ENCODE data around the gene HDAC10.

HDAC10 gene

DNA sequence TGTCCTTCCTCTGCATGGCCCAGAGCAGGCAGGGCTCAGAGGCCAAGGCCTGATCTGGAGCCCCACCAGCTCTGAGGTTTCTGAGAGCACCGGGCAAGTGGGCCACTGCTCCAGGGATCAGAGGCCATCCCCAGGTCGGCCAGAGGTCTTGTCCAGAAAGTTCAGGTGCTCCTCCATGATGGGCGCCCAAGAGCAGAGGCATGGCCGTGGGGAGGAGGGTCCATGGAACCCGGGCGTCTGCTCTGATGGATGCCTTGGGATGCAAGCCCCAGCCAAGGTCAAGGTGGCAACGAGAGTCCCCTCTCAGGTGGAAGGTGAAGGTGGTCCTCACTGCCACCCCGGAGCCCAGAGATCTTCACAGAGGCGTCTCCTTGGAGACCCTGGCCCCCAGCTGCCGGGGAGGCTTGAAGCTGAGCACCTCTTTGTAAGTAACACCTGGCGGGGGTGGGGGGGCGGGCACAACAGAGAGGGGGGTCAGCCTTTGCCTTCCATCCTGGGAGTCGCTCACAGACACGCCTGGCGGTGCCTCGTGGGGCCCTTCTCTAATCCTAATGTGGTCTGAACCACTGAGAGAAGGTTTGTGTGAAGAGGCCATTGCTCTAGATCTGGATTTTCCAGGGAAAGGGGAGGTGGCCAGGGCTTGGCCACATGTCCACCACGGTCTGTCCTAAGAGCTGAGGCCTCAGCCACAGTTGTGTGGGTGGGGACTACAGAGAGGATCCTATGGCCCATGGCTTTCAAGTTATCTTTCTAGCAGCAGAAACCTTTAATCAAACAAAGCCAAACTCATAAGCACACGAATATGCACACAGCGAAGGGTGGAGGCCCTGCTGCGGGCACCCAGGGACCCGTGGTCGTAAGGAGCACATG, 2.2 kb upstream of the HDAC10 start:
- DNase-seq = peak; percentile 50

DNA sequence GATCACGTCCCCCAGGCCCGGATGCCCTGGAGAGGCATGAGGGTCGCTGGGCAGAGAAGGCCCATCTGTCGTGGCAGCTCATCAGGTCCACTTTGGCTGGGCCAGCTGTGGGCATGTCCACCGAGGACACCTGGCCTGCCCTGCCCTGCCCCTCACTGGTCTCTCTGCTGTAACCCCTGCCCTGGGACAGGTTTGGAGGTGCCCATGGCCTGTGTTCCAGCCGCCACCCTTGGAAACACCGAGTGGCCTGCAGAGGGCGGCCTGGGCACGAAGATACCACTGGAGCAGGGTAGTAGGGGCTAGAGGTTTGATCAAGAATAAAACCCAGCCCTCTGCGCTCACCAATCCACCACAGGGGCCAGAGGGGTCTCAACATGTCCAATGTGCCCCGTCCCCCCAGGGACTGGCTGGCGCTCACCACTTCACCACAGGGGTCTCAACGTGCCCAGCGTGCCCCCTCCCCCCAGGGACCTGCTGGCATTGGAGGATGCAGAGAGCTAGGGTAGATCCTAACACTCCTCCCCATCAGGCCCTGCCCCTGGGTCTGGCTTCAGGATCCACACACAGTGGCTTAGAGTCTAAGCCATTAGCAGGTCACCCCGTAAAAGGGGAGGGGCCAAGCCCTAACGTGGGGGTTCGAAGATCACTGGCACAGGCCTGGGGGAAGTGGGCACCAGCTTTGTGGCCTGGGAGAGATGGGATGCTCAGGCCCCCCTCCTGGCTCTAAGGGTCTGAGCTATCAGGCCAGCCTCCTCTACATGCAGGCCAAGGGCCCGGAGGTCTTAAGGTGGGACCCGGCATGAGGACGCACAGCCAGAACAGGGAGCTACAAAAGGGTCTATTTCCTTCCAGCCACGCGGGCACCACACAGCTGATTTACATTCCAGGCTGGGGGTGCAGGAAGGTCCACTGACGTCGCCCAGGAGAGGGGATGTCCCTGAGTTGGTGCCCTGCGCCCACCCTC, 1.3 kb upstream of the HDAC10 start:
- DNase-seq = peak; percentile 54

DNA sequence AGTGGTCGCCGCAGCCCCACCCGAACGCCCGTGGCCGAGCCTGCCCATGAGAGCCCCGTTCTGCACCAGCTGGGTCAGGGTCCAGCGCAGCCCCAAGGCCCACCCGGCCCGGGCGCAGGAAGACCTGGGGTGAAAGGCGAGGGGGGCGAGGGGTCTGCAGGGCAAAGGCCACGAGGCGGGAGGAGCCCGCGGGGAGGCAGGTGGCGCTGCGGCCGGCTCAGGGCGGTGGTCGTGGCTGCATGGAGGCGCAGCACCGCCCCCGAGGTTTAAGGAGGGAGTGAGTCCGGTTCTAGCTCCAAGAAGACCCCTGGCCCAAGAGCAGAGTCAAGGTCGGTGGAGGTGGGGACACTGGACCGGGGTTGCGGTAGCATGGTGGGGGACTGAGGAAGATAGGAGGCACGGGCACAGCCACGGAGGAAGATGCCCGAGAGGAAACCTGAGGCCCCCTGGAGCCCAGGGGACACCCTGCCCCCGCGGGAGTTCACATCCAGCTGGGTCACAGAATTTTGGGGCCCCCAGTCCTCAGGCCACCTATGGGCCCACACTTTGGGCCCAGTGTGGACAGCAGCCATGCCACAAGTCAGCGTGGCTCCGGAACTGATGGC, 514 bp upstream of the HDAC10 start:
- DNase-seq = no peak

DNA sequence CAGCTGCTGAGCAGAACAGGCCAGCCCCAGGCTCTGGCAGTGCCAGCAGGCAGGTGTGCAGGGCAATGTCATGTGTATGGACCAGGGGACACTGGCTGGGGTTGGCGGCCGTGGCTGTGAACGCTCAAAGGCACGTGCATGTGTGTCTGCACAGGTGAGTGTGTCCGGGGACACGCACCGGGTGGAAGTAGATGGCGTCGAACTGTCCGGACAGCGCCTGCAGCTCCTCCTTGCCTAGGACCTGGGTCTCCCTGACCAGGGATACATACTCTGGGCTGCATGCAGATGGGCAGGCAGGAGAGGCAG, 863 bp downstream of the HDAC10 start:
- no peak for DNase-seq

DNA sequence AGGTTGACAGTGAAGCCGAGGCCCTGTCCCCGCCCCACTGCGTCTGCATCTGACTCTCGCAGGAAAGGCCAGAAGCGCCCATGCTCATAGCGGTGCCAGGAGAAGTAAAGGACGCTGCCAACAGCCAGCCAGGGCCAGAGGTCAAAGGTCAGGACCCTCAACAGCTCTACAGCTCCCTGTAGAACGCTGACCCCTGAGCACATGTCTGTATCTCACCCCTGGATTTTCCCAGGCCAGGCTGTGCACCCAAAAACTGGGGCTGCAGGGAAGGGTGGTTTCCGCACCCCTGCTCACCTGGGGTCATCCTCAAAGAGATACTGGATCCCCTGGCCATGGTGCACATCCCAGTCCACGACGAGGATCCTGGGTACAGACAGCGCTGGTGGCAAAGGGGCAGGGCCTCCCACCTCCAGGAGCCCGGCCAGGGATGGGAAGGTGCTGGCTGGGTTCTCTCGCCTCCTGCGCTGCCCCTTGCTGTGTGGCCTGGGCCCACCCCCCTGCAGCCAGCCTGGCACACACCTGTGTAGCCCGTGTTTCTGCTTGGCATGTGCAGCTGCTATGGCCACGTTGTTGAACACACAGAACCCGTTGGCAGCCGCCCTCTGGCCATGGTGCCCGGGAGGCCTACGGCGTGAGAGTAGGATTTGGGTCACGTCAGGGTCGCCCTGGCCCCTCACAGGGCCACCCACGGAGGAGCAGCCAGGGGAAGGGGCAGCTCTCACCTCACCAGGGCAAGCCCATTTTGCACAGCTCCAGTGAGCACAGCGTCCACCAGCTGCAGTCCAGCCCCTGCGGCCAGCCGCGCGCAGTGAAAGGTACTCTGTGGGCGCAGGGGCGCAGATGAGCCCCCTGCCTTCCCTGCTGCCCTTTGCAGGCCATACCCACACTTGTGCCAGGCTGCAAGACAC, 1.5 kb downstream of the HDAC10 start:
- no peak for DNase-seq

DNA sequence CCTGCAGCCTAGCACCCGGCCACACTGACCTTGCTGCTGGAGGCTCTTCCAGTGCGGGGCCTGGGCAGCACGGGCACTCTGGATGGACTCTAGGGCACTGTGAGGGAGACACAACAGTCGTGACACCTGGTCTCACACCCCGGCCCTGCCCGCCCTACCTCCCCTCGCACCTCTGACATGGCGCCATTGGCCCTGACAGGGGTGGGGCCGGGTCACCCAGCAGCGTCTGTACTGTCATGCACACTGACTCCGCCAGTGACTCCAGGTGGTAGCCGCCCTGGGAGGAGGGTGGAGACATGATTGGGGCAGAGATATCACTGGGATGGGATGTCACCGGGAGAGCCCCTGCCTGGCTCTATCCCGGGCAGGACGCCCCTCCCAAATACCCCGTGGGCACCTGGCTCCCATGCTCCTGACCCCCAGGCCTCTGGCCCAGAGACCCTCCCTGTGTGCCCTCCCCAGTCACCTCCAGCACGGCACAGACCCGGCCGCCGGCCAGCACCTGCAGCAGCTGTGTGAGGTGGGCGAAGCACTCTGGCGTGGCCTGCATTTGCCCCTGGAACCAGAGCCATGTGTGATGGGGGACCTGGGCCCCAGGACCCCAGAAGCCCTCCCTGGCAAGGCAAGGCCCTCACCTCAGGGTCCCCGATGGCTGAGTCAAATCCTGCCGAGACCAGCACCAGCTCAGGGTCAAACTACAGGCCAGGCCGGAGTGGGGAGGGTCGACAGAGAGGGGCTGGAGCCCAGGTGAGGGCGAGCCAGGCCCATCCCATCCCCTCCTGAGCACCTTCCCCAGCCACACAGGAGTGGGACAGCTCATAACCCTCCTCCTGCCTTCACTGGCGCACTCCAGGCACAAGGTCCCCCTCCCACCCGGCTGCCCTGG, 2.6 kb downstream of the HDAC10 start:
- no peak for DNase-seq

DNA sequence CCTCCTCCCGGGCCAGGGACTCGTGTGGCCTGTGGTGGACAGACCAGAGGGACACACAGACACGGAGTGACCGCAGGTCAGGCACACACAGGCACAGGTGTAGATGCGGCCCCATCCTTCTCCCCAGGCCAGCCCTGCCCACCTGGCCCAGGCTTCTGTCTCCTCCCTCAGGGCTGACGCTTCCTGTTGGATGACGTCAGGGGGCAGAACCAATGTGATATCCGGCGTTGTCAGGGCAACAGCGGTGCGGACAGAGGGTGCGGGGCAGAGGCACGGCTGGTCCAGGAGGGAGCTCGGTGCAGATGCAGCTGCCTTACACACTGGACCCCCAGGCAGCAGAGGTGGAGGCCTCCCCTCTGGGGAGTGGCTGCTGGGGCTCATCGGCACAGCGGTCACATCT, 3.3 kb downstream of the HDAC10 start:
- peak; percentile 49 for DNase-seq

DNA sequence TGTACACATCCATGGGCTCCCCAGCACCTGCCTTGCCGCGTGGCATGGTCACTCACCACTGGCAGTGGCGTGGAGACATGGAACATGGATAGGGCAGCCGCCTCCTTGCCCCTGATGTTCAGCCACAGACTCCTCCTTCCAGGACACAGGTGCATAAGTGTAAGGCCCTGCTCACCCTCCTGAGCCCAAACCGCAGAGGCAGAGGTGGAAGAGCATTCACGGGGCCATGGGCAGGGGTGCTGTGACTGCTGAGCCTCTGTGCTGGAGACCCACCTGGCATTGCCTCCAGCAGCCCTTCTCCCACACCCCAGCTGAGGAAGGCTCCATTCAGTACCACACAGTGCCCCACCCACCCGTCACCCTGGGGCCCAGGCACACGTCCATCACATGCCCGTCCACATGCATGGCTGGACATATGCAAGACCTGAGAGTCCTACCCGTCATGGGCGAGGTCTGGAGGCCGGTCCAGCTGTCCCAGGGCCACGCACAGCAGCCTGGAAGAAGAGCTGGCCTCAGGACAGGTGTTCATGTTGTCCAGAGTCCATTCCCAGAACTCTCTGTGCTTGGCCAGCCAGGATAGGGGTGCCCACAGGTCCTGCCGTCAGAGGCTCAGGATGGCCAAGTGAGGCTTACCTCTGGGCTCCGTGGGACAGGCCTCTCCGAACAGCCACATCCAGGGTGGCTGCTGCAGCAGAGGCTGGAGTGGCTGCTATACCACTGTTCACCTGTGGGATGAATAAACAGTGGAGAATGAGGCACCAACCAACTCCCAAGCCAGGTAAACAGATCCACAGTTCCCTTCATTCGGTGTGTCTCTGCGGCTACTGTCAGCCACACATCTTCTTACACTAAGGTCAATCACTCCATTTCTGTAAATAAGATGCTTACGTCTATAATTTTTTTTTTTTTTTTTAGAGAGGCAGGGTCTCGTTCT, 4.6 kb downstream of the HDAC10 start:
- DNase-seq = no peak

DNA sequence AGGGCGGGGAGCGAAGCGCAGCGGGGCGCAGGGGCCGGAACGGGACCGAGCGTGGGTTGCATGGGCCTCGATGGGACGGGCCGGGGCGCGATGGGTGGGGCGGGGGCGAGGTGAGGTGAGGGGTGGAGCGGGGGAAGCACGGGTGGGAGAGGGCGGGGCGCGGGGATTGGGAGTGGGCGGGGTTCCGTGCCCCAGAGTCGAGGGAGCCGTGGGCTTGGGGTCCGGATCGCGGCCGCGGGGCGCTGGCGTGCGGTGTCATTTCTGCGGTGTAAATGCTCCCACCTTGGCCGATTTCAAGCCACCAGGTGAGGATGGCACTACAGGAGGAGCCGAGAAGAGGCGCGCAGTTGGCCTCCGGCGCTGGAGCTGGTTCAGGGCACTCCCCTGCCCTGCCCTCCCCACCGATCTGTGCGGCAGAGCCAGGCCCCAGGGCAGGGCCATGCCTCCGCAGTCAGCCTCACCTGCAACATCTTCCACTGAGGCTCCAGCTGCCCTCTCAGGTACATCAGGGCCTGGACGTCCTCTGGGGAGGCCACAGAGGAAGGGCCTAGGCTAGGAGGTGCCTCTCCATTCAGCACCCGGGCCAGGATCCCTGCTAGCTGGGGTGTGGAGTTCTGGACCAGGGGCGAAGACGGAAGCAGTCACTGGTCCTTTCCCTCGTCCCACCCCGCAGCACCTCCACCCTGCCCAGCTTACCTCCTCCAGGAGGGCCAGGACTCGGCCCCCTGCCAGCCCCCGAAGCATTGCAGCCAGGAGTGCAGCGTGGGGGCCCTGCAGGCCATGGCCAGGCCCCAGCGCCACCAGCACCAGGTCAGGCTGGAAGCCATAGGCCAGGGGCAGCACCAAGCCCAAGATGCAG, 5.6 kb downstream of the HDAC10 start:
- no peak for DNase-seq

DNA sequence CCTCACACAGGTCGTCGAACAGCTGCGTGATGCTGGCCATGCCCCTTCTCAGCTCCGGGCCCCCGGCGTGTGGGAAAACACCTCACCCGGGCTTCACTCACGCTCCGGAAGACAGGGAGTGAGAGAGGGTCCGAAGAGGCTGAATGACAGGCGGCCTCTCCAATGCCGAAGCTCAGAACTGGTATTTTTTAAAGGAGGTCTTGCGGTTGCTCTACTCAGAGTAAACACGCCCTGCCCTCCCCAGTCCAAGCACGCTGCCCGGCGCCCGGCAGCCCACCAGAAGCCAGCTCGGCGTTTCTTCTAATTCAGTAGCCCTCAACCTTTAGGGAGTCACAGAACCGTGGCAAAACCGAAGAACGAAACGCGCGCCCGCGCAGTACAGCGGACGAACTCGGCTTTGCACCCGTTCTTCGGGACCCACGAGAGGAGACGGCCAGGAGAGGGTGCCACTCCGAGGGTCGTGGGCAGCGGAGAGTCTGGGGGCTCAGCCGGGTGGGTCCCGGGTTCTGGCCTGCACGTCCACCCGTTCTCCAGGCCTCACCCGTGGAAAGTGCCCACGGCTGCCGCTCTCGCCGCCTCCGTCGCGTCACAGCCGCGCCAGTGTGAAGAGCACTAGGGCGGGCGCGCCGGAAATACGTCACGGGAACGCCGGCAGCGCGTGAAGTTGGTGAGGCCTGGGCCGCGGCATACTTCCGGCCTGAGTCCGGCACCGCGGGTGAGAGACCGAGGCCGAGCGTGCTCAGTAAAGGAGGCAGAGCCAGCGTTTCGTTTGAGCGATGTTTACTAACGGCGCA, 6.4 kb downstream of the HDAC10 start, which contains the start of gene TUBGCP6:
Gene TUBGCP6, minus strand, starts transcription at position 604 of the 794 bp plus-strand sequence. Its CDS starts 564 bp downstream, at position 40.
- DNase-seq = peak; percentile 95

DNA sequence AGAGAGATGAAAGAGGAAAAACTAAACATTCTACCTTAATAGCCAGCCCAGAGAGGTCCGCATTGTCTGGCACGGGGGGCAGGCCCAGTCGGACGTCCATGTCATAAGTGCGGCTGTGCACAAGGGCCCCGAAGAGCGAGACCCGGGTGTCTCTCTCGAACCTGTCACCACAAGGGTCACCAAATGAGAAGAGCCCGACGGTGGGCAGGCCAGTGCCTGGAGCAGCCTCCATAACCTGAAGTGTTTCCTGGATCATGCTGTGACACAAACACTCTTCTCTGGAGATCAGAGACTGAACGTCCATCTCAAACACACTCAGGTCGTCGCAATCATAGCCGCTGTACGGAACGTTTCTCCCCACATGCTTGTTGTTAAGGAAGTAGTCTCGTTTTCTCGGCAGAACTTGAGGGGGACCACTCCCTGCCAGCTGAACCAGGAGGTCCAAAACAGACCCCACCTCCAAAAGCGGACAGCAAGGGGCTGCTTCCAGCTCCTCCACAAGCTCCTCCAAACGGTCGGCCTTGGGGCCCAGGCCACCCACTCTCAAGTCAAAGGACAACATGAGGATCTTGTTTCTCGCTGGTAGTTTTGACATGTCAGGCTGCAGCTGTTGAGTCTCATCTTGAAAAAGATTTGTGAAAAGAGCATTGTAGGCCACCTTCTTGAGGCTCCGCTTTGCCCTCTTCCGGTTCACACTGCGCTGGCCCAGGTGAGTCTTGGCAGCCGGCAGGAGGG, 7.2 kb downstream of the HDAC10 start:
- DNase-seq = no peak

DNA sequence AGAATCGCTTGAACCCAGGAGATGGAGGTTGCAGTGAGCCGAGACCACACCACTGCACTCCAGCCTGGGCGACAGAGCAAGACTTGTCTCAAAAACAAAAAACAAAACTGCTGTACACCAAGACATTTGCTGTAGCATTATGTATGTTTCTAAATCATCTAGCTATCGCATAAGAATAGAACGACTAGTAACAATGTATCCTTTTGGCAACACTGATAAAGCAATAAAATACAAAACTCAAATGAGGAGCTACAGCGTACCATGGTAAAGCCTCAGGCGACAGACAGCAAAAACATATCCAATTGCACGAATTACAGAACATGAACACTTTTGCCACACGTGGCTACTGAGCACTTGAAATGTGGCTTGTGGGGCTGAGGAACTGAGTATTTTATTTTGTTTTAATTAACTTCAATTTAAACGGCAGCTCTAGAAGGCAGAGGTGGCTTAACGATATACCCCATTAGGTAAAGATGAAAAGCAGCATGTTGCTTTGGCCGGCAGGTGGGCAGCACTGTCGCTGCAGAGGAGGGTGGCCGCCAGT, 8.6 kb downstream of the HDAC10 start:
- DNase-seq = no peak

DNA sequence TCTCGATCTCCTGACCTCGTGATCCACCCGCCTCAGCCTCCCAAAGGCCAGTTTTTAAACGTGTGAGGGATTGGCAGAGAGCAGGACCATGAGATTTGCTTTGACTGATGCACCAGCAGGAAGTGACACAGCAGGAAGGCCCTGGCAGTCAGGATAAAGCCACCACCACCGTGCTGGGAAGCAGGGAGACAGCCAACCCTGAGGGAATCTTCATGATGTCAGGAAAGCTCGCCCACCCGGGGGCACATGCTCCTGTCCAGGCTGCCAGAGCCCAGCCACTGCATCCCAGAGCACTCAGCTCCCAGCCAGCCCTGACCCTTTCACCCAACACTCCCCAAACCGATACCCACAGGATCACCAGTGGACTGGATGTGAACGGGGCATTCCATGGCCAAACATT, 12.3 kb downstream of the HDAC10 start:
- no peak for DNase-seq

DNA sequence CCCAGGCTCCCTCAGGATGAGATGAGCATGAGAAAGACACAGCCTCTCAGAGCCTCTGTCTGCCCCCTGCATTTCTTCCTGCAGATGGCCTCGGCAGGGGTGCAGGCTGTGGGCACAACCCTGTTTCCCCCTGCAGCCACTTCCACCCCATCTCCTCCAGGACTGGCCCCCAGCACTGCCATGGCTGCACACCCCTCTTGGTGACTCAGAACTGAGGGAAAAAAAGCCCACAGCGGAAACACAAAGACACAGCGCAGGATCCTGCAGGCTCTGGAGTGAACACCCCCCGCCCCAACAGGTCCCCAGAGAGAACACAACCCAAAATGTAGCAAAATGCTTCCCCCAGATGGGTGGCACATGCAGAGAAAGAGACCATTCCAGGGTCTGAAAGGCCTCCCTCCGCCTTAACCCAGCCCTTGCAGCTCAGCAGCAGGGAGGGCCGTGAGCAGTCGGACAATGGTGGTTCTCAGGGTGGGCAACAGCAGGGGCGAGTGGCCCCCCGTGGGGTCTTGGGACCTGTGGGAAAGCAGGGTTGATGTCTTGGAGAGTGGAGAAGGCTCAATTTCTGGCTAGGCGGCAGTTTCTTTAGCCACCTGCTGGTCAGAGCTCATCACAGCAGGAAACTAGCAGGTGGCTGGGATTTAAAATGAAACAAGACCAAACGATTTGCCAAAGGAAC, 14.2 kb downstream of the HDAC10 start:
- peak; percentile 9 for DNase-seq

DNA sequence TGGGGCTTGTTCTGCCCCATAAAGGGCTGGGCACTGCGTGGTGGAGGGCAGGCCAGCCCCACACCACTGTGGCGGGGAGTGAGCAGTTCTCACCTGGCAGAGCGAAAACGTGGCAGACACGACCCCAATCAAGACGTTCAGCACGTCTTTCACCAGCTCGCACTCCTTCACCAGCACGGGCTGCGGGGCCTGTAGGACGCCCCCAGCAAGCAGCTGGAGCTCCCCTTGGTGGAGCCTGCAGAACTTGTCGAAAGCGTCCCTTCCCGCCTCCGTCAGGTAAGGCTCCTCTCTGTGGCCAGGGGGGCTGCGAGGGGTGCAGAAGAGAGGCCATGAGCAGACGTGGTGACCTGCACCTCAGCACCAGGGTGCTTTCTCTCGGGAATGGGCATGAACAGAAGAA, 17.8 kb downstream of the HDAC10 start:
- no peak for DNase-seq

DNA sequence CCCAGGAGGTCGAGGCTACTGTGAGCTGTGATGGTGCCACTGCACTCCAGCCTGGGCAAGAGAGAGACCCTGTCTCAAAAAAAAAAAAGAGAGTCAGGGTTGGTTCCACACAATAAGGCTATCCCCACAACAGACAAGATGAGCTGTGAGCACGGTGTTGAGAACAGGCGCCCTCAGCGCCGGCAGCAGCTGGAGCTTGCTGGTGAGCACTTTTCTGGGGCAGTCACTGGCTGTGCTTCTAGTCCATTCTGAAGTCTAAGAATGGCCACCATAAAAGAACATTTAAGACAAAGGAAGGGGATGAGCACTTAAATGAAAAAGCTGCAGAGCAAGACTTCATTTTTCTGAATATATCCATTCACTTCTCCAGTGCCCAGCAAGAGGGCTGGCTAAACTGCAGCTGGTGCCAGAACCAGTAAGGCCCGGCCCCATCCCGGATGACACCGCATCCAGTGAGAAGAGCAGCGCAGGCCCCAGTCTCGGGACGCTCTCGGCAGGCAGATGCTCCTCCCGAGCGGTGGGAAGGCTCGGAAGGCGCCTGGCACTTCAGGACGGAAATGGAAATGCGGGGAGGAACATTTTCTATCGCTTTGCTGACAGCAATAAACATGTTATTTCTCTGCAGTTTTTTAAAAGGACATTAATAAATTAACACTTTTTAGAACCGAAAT, 18.4 kb downstream of the HDAC10 start:
- DNase-seq = no peak
